Upper lobe of right lung (tissue), 1 donor: ENCODE measurements around the gene DMC1. TPM values are rescaled to one million over a fixed set of nuclear protein-coding genes. Genes with fewer than 3 reads are reported as not detected.

ENCODE experiments used
- ATAC-seq: fragments of 200-7000 bp; cut with Tn5 transposase; one replicate; pipeline ENCODE4 v1.9.1; 2020; ENCODE audit warnings: mild to moderate bottlenecking, moderate library complexity
- DNase-seq: peaks from one replicate; pipeline ENCODE4 v3.0.0-alpha.2; 2020
- H3K27ac ChIP-seq: fragments of 200-600 bp; one replicate; pipeline ENCODE4 v1.8.0; 2022
- H3K27me3 ChIP-seq: fragments of 200-600 bp; one replicate; pipeline ENCODE4 v1.8.0; 2022; ENCODE audit warnings: mild to moderate bottlenecking
- H3K36me3 ChIP-seq: fragments of 200-600 bp; one replicate; pipeline ENCODE4 v1.8.0; 2022
- H3K4me1 ChIP-seq: fragments of 200-600 bp; one replicate; pipeline ENCODE4 v1.8.0; 2022
- H3K4me3 ChIP-seq: fragments of 200-600 bp; one replicate; pipeline ENCODE4 v1.8.0; 2022; ENCODE audit warnings: mild to moderate bottlenecking
- H3K9me3 ChIP-seq: fragments of 200-600 bp; one replicate; pipeline ENCODE4 v1.8.0; 2022
- intact Hi-C: fragments of 100-400 bp; cut with DNase I; formaldehyde crosslinking; loops from one replicate; pipeline ENCODE4 v1.11.0; 2022
- total RNA-seq: library from RNA; stranded (reverse); fragmentation: NEBNext Ultra II Directional; extraction: Animal tissue kit (Norgen Biotek cat#: 25700); gene quantifications from one replicate; pipeline ENCODE4 v1.2.1, GENCODE V29; 2021
- TF ChIP-seq, protein P1 (sequence below): fragments of 200-600 bp; IDR thresholded peaks from one replicate; pipeline ENCODE4 v1.8.0; 2022; ENCODE audit warnings: antibody characterized with exemption
- donor health status: DM: no; HTN: yes; CAD: no; lungs with severe emphysema.

DMC1 gene
- total RNA-seq, 1 donor from 2014 or later = not detected

DNA sequence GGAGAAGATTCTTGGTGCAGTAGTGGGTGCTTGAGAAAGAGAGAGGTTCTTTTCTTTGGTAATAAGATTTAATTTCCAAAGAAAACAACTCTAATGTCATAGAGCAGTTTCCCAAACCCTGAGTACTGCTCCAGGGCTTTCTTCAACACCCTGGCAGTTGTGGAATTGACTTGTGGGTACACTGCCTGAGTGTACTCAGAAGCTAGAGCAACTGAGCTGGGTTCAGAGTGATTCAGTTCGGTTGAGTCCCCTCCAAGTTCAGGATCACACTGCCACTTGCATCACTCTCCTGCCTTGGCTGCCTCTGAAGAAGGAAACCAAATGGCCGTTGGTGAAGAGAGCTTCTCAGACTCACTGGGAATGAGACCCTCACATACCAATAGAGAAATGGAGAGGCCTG lies 5.3 kb downstream of the DMC1 start:
- H3K4me1 ChIP-seq = no peaks in the 10 kb centered on the region
- H3K36me3 ChIP-seq = no peaks in the 10 kb centered on the region
- H3K27ac ChIP-seq = no peak overlapping the region
- TF ChIP-seq, protein P1, sequence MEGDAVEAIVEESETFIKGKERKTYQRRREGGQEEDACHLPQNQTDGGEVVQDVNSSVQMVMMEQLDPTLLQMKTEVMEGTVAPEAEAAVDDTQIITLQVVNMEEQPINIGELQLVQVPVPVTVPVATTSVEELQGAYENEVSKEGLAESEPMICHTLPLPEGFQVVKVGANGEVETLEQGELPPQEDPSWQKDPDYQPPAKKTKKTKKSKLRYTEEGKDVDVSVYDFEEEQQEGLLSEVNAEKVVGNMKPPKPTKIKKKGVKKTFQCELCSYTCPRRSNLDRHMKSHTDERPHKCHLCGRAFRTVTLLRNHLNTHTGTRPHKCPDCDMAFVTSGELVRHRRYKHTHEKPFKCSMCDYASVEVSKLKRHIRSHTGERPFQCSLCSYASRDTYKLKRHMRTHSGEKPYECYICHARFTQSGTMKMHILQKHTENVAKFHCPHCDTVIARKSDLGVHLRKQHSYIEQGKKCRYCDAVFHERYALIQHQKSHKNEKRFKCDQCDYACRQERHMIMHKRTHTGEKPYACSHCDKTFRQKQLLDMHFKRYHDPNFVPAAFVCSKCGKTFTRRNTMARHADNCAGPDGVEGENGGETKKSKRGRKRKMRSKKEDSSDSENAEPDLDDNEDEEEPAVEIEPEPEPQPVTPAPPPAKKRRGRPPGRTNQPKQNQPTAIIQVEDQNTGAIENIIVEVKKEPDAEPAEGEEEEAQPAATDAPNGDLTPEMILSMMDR = no peak
- H3K27me3 ChIP-seq = no peaks in the 10 kb centered on the region
- no peak overlapping the region for H3K4me3 ChIP-seq
- DNase-seq (no peak), ATAC-seq (peak; percentile 39)
- no peaks in the 10 kb centered on the region for H3K9me3 ChIP-seq
- intact Hi-C loops = no loop called here

DNA sequence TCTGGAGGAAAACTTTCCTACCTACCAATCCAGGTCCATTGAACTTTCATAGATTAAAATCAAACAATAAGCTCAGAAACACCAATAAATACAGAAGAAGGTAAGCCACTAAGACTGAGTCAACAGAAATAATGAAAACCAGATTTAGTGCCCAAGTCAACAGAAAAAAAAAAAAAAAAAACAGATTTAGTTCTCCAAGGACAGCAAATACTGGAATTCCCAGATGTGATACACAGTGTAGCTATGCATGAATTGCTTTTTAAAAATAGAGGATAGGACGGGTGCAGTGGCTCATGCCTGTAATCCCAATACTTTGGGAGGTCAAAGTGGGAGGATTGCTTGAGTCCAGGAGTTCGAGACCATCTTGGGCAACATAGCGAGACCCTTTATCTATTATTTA lies 15.7 kb downstream of the DMC1 start:
- no peaks in the 10 kb centered on the region for H3K9me3 ChIP-seq
- no peaks in the 10 kb centered on the region for H3K4me1 ChIP-seq
- H3K27me3 ChIP-seq = no peaks in the 10 kb centered on the region
- H3K36me3 ChIP-seq = no peaks in the 10 kb centered on the region
- TF ChIP-seq, protein P1 = no peak
- no peak overlapping the region for H3K4me3 ChIP-seq
- no peak overlapping the region for H3K27ac ChIP-seq
- no peak for ATAC-seq
- no peak for DNase-seq
- intact Hi-C loops = no loop called here

DNA sequence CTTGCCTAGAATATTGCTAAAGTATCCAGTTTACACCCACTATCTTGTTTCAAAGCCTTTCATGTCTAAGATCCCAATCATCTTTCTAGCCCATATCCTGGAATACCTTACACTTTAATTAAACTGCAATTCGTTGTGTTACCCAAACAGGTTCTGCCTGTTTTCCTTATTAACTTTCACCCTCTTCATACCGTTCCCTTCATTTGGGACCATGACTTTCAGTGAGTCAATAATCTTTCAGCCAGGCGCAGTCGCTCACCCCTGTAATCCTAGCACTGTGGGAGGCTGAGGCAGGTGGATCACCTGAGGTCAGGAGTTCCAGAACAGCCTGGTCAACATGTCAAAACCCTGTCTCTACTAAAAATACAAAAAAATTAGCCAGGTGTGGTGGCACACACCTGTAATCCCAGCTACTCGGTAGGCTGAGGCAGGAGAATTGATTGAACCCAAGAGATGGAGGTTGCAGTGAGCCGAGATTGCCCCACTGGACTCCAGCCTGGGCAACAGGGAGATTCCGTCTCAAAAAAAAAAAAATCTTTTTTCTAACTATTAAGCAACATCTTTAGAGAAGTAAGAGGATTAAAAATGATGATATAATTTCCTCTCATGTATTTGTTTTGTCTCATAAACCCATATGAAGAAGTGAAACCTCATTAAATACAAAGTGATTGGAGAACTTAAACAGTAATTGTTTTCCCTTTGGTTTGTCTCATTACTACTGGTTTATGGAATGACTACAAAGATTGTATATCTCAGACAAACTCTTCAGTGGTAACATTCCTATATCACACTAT lies 20.7 kb downstream of the DMC1 start:
- no peaks in the 10 kb centered on the region for H3K36me3 ChIP-seq
- TF ChIP-seq, protein P1 = no peak
- H3K4me3 ChIP-seq = no peak overlapping the region
- H3K9me3 ChIP-seq = no peaks in the 10 kb centered on the region
- intact Hi-C loops = no loop called here
- H3K27me3 ChIP-seq = no peaks in the 10 kb centered on the region
- no peaks in the 10 kb centered on the region for H3K4me1 ChIP-seq
- ATAC-seq (peak; percentile 31), DNase-seq (no peak)
- H3K27ac ChIP-seq = peak overlapping the region; percentile 15

DNA sequence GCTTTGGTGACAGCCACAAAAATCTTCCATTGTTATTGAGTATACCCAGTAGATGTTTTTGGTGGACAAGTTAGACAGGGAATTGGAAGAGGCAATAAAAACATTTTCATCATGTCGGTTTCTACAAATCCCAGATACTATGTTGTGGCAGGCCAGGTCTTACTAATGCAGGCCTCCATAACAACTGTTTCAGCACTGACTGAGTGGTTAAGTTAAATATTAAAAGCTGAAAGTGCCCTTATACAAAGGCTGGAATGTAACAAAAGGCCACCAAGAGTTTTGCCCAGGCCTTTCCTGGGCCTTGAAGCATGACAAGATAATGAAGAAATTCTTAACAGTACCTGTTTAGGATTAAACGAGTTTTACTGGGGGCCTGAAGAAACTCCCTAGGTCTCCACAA lies 29.3 kb downstream of the DMC1 start:
- DNase-seq = no peak
- intact Hi-C loops = no loop called here

DNA sequence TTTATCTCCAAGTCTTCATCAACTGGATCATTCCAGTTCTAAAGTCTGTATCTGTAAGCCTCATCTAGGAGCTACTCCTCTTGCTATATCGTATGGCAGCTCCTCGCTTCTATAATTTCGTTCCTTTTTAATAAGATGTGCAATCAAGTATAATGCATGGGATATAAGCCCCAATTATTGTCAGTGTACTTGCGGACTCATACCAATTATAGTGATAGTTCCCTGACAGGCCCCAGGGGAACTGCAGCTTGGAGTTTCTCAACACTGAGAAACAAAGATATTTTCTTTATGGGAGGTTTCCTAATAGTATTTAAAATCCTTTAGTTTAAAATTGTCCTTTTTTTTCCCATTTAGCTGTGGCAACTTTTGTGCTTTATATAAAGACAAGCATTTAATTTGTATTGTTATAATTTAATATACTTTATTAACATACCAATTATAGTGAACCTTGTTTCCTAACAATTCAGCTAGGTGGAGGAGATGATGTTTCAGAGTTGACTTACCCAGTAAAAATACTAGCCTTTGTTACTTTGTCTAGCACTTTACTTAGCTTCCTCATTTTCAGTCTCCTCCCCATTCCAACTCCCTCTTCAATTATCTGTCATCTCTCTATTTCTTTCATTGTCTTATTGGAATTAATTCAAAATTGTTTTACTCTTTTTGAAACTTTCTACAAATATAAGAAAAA lies 38.6 kb downstream of the DMC1 start:
- no peak overlapping the region for H3K4me3 ChIP-seq
- DNase-seq (no peak), ATAC-seq (no peak)
- intact Hi-C loops = no loop called here
- no peaks in the 10 kb centered on the region for H3K36me3 ChIP-seq
- no peaks in the 10 kb centered on the region for H3K27me3 ChIP-seq
- TF ChIP-seq, protein P1 = no peak
- no peaks in the 10 kb centered on the region for H3K4me1 ChIP-seq
- no peaks in the 10 kb centered on the region for H3K9me3 ChIP-seq
- no peak overlapping the region for H3K27ac ChIP-seq

More for the DNA sequence above, 29.3 kb downstream of the DMC1 start:
- H3K4me1 ChIP-seq = no peaks in the 10 kb centered on the region
- no peak for ATAC-seq
- H3K9me3 ChIP-seq = no peaks in the 10 kb centered on the region
- TF ChIP-seq, protein P1 = no peak
- no peak overlapping the region for H3K27ac ChIP-seq
- no peaks in the 10 kb centered on the region for H3K27me3 ChIP-seq
- H3K36me3 ChIP-seq = no peaks in the 10 kb centered on the region
- H3K4me3 ChIP-seq = no peak overlapping the region
